ENCODE measurements around the gene TCAP. TPM values are rescaled to one million over a fixed set of nuclear protein-coding genes. Genes with fewer than 3 reads are reported as not detected.

Gene TCAP
- total RNA-seq, 2 experiments from 2014 or later, result 0.82 to 0.95 TPM

DNA sequence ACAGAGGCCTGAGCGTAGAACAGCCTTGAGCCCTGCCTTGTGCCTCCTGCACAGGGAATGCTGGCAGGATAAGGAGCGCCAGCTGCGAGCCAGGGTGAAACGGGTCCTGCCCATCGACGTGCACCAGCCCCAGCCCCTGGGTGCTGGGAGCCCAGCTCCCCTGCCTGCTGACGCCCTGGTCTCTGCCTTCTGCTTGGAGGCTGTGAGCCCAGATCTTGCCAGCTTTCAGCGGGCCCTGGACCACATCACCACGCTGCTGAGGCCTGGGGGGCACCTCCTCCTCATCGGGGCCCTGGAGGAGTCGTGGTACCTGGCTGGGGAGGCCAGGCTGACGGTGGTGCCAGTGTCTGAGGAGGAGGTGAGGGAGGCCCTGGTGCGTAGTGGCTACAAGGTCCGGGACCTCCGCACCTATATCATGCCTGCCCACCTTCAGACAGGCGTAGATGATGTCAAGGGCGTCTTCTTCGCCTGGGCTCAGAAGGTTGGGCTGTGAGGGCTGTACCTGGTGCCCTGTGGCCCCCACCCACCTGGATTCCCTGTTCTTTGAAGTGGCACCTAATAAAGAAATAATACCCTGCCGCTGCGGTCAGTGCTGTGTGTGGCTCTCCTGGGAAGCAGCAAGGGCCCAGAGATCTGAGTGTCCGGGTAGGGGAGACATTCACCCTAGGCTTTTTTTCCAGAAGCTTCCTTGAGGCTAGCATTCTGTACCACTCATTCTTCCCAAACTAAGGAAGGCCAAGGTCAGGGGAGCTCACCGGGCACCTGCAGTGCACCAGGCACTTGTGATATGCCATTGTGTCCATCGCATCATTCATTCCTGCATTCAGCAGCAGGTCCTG is 5.0 kb downstream of the TCAP start:
- no peak overlapping the region for H3K27ac Mint-ChIP-seq
- ChIA-PET POLR2A (no interaction called here), CTCF (interaction anchor here (0.6 to 6.8 kb wide), 8 partner anchors 8 to 241 kb away, joined by 3 to 85 read pairs (median 4); no protein-coding TSS in a partner anchor)
- ATAC-seq, result no peak
- H3K27me3 Mint-ChIP-seq, result peaks cover 13% of the 10 kb centered on the region
- H3K9me3 Mint-ChIP-seq (ENCODE audit: low read depth), result no peaks in the 10 kb centered on the region
- no peak for DNase-seq
- intact Hi-C loops (cut with DNase I, micrococcal nuclease), result no loop called here
- no peak overlapping the region for H3K4me3 Mint-ChIP-seq
- no peaks in the 10 kb centered on the region for H3K36me3 Mint-ChIP-seq (ENCODE audit: low read depth)
- H3K4me1 Mint-ChIP-seq, result peaks cover 10% of the 10 kb centered on the region

GRCh38 chr17:39670746-39671145 is 5.6 kb downstream of the TCAP start:
- CTCF ChIA-PET, result interaction anchor here (0.6 to 6.8 kb wide), 10 partner anchors 9 to 240 kb away, joined by 3 to 85 read pairs (median 4); no protein-coding TSS in a partner anchor
- H3K36me3 Mint-ChIP-seq (ENCODE audit: low read depth), result no peaks in the 10 kb centered on the region
- DNase-seq, result no peak
- H3K9me3 Mint-ChIP-seq (ENCODE audit: low read depth), result no peaks in the 10 kb centered on the region
- intact Hi-C loops (cut with DNase I, micrococcal nuclease), result no loop called here
- no peak overlapping the region for H3K4me3 Mint-ChIP-seq
- POLR2A ChIA-PET, result interaction anchor here (1.2 kb wide), 1 partner anchor 60 kb away, joined by 4 read pairs; the partner anchor contains the start of gene MIEN1
- H3K4me1 Mint-ChIP-seq, result peaks cover 15% of the 10 kb centered on the region
- peaks cover 13% of the 10 kb centered on the region for H3K27me3 Mint-ChIP-seq
- no peak overlapping the region for H3K27ac Mint-ChIP-seq
- ATAC-seq, result no peak

DNA sequence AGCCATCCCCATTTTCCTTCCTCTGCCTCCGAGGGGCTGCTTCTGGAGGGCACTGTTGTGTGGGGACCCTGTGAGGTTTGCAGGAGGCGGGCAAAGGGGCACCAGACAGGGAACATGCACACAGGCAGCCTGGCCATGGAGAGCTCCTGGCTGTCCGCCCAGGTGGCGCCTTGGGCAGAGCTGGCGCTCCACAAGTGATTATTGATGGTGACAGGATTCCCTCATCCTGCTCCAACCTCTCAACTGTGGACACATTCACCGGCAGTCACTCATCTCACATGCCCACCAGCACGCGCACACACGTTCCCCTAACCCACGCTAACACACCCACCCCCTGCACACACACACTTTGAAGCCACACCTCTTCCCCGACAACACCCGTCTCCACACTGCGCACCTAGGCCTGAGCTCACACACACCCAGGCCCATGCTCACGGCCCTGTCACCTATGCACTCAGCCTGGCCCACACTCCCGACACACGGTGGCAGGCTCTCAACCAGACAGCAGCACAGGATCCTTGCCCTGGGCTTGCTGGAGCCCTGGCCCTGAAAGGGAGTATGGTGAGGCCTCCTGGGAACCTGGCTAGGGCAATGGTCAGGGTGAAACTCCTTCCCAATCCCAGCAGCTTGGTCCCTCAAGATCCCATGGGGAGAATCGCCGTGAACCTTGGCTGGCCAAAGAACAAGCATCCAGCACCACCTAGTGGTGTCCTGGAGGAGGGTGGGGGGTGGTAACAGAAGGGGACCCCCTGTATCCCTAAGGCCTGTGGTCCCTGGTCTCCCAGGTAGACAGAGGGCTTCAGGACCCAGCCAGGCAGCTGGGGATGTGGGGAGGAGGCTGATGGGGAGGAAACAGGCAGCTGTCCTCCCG is 6.7 kb downstream of the TCAP start:
- Mint-ChIP-seq H3K9me3 (ENCODE audit: low read depth) (no peaks in the 10 kb centered on the region), H3K4me3 (no peak overlapping the region), H3K27me3 (peaks cover 11% of the 10 kb centered on the region), H3K27ac (no peak overlapping the region), H3K4me1 (peaks cover 25% of the 10 kb centered on the region), H3K36me3 (ENCODE audit: low read depth) (no peaks in the 10 kb centered on the region)
- peak; percentile 40 for DNase-seq
- intact Hi-C loops (cut with DNase I, micrococcal nuclease), result no loop called here
- CTCF ChIA-PET, result interaction anchor here (0.6 to 6.8 kb wide), 11 partner anchors 8 to 221 kb away, joined by 3 to 85 read pairs (median 4); partner anchors contain the start of gene MED1
- peak; percentile 16 for ATAC-seq
- POLR2A ChIA-PET, result interaction anchor here (1.2 kb wide), 1 partner anchor 58 kb away, joined by 4 read pairs; the partner anchor contains the start of gene MIEN1

GRCh38 chr17:39672522-39673334 is 7.6 kb downstream of the TCAP start:
- Mint-ChIP-seq H3K4me1 (peaks cover 32% of the 10 kb centered on the region), H3K4me3 (no peak overlapping the region), H3K36me3 (ENCODE audit: low read depth) (no peaks in the 10 kb centered on the region), H3K27ac (no peak overlapping the region), H3K27me3 (peaks cover 9% of the 10 kb centered on the region), H3K9me3 (ENCODE audit: low read depth) (no peaks in the 10 kb centered on the region)
- no peak for ATAC-seq
- ChIA-PET CTCF (interaction anchor here (0.6 to 1.0 kb wide), 3 partner anchors 7 to 222 kb away, joined by 3 to 5 read pairs (median 3); partner anchors contain the start of gene MED1), POLR2A (no interaction called here)
- no peak for DNase-seq
- intact Hi-C loops (cut with DNase I, micrococcal nuclease), result no loop called here

GRCh38 chr17:39673335-39674081 is 8.4 kb downstream of the TCAP start:
- H3K4me3 Mint-ChIP-seq, result no peak overlapping the region
- no peaks in the 10 kb centered on the region for H3K36me3 Mint-ChIP-seq (ENCODE audit: low read depth)
- POLR2A ChIA-PET, result no interaction called here
- H3K27ac Mint-ChIP-seq, result no peak overlapping the region
- no peak for DNase-seq
- peaks cover 36% of the 10 kb centered on the region for H3K4me1 Mint-ChIP-seq
- H3K9me3 Mint-ChIP-seq (ENCODE audit: low read depth), result no peaks in the 10 kb centered on the region
- intact Hi-C loops (cut with DNase I, micrococcal nuclease), result no loop called here
- ATAC-seq, result no peak
- peaks cover 8% of the 10 kb centered on the region for H3K27me3 Mint-ChIP-seq
- CTCF ChIA-PET, result no interaction called here

DNA sequence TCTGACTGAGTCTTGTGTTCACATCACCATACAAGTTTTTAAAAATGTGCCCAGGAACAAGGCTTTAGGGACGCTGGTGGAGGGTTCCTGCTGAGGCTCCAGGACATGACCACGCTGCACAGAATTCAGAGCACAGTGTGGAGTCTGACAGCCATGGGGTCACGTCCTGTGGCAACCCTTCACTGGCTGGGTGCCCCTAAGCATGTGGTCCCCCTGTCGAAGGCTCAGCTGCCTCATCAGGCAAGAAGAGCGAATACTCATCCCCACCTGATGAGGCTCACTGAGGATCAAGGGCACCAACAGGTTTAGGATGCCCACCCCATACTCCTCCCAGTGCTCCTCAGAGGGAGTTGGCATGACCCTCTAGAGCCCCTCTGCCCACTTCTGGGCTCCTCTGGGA is 9.0 kb downstream of the TCAP start:
- CTCF ChIA-PET, result interaction anchor here (0.7 kb wide), 1 partner anchor 52 kb away, joined by 3 read pairs; no protein-coding TSS in a partner anchor
- Mint-ChIP-seq H3K27ac (no peak overlapping the region), H3K9me3 (ENCODE audit: low read depth) (no peaks in the 10 kb centered on the region), H3K36me3 (ENCODE audit: low read depth) (peaks cover 2% of the 10 kb centered on the region), H3K4me3 (no peak overlapping the region), H3K4me1 (peaks cover 40% of the 10 kb centered on the region), H3K27me3 (peaks cover 4% of the 10 kb centered on the region)
- intact Hi-C loops (cut with DNase I, micrococcal nuclease), result no loop called here
- POLR2A ChIA-PET, result interaction anchor here (0.5 kb wide), 1 partner anchor 49 kb away, joined by 3 read pairs; no protein-coding TSS in a partner anchor
- no peak for DNase-seq
- no peak for ATAC-seq

DNA sequence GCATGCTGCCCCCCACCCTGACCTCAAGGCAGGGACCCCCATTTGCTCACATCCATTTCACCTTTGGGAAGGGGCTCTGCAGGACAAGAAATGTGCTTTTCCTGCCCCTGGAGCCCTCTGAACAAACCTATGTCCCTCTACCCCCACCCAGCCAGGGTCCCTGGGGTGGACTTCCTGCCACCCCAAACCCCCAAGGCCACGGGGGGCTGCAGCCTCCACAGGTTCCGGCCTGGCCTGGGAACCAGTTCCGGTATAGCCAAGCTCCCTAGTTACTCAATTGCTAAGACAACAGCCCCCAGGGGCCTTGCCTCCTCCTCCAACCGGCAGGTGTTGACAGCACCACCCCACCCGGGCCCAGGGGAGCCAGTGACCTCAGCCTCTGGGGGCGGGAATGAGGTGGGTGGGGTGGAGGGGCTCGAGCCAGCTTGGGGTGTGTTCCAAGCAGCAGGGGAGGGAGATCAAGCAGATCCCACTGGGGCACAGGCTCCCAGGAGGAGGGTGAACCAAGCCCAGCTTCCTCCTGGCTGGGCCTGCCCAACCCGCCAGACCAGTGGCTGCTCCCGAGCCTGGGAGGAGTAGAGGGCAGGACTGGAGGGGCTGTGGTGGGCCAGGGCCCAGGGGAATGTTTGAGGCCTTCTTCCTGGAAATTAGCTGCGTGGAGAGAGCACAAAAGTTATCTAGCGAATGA is 9.7 kb downstream of the TCAP start:
- no peaks in the 10 kb centered on the region for H3K9me3 Mint-ChIP-seq (ENCODE audit: low read depth)
- H3K4me1 Mint-ChIP-seq, result peaks cover 46% of the 10 kb centered on the region
- H3K36me3 Mint-ChIP-seq (ENCODE audit: low read depth), result peaks cover 5% of the 10 kb centered on the region
- CTCF ChIA-PET, result interaction anchor here (0.7 to 1.1 kb wide), 3 partner anchors 13 to 438 kb away, joined by 3 read pairs; partner anchors contain the start of gene PGAP3
- DNase-seq (no peak), ATAC-seq (no peak)
- POLR2A ChIA-PET, result interaction anchor here (0.5 kb wide), 1 partner anchor 50 kb away, joined by 3 read pairs; no protein-coding TSS in a partner anchor
- H3K27me3 Mint-ChIP-seq, result peaks cover 3% of the 10 kb centered on the region
- intact Hi-C loops (cut with DNase I, micrococcal nuclease), result no loop called here
- no peak overlapping the region for H3K27ac Mint-ChIP-seq
- no peak overlapping the region for H3K4me3 Mint-ChIP-seq

GRCh38 chr17:39675390-39676082 is 10.4 kb downstream of the TCAP start:
- Mint-ChIP-seq H3K27me3 (peaks cover 2% of the 10 kb centered on the region), H3K36me3 (ENCODE audit: low read depth) (peaks cover 5% of the 10 kb centered on the region), H3K9me3 (ENCODE audit: low read depth) (no peaks in the 10 kb centered on the region), H3K4me3 (no peak overlapping the region), H3K4me1 (peaks cover 53% of the 10 kb centered on the region), H3K27ac (no peak overlapping the region)
- intact Hi-C loops (cut with DNase I, micrococcal nuclease), result no loop called here
- ChIA-PET POLR2A (no interaction called here), CTCF (interaction anchor here (0.6 to 1.1 kb wide), 5 partner anchors 13 to 437 kb away, joined by 3 to 5 read pairs (median 3); partner anchors contain the start of genes MIEN1 and PGAP3)
- ATAC-seq (no peak), DNase-seq (no peak)

GRCh38 chr17:39676198-39676819 is 11.2 kb downstream of the TCAP start:
- Mint-ChIP-seq H3K4me3 (no peak overlapping the region), H3K27ac (peak overlapping the region; percentile 78), H3K27me3 (no peaks in the 10 kb centered on the region), H3K36me3 (ENCODE audit: low read depth) (peaks cover 7% of the 10 kb centered on the region), H3K9me3 (ENCODE audit: low read depth) (no peaks in the 10 kb centered on the region), H3K4me1 (peaks cover 59% of the 10 kb centered on the region)
- POLR2A ChIA-PET, result no interaction called here
- DNase-seq (peak; percentile 65), ATAC-seq (peak; percentile 62)
- CTCF ChIA-PET, result interaction anchor here (0.6 to 2.0 kb wide), 6 partner anchors 12 to 100 kb away, joined by 3 to 5 read pairs (median 4); partner anchors contain the start of genes MIEN1 and PGAP3
- intact Hi-C loops (cut with DNase I, micrococcal nuclease), result no loop called here

Measured in activated CD4-positive, alpha-beta T cell treated with anti-CD3 and anti-CD28 coated beads for 36 hours (primary cell).